Measurements from ENCODE around the gene LCE3A. TPM values are rescaled to one million over a fixed set of nuclear protein-coding genes. Genes with fewer than 3 reads are reported as not detected.
"Not testable (repeated sequence)": the region's sequence is repeated elsewhere in the genome, so short reads cannot be mapped to it uniquely, and the experiment has no call there.

The LCE3A gene
- total RNA-seq, 1 donor from 2014 or later: not detected

DNA sequence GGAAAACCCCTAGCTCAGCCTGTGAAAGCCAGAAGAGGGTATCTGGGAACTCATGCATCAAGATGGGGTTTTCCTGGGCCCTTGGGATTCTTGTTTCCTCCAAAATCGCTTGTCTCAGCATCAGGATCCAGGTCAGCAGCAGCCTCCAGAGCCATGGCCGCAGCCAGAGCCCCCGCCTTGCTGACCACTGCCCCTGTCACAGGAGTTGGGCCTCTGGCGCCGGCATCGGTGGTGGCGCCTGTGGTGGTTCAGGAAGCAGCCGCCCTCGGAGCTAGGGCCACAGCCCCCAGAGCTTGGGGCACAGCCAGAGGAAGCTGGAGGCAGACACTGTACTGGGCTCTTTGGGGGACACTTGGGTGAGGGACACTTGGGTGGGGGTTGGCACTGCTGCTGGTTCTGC is 43.4 kb downstream of the LCE3A start:
- not testable (repeated sequence) for FAIRE-seq
- peak in 1 of 2 donors; percentile 0 for DNase-seq (ENCODE audit: low spot score in 2 of 2)

DNA sequence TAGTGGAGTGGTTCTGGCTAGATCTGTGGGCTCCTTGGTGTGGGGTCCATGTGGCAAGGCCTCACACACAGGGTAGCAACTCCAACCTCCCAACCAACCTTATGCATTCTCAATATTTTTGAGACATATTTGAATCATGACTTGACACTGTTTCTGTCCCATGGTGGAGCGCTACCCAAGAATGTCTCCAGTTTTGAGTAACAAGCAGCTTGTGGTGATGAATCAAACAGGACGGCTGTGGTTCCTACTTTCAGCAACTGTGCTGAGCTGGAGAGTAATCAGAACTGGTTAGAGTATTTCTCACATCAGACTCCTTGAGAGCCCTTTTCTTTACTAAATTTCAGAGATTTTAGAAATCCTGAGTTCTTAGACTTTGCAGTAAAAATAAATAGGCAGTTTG is 45.7 kb downstream of the LCE3A start:
- DNase-seq (ENCODE audit: low spot score in 2 of 2) (no peak), FAIRE-seq (no peak)

Small RNAs within 50 kb of the gene (small RNA-seq; reads per million reads assigned to genes)
- gene LCE3A: not detected
- gene LCE3B: not detected

Other genes with a start within 250 kb of the LCE3A start
- gene CRNN, start 208.8 kb downstream of the LCE3A start, total RNA-seq: not detected
- gene LCE5A, start 112.3 kb downstream of the LCE3A start, total RNA-seq: not detected
- not detected for gene CRCT1, start 108.6 kb downstream of the LCE3A start, total RNA-seq
- gene LCE3E, start 56.3 kb downstream of the LCE3A start, total RNA-seq: not detected
- gene LCE3D, start 42.6 kb downstream of the LCE3A start, total RNA-seq: not detected
- gene LCE3C, start 22.9 kb downstream of the LCE3A start, total RNA-seq: not detected
- not detected for gene LCE3B, start 9.3 kb downstream of the LCE3A start, total RNA-seq
- gene LCE2D, start 40.3 kb upstream of the LCE3A start, total RNA-seq: not detected
- gene LCE2C, start 52.2 kb upstream of the LCE3A start, total RNA-seq: not detected
- not detected for gene LCE2B, start 63.0 kb upstream of the LCE3A start, total RNA-seq
- not detected for gene LCE2A, start 75.2 kb upstream of the LCE3A start, total RNA-seq
- gene LCE4A, start 85.1 kb upstream of the LCE3A start, total RNA-seq: not detected
- gene KPRP, start 134.9 kb upstream of the LCE3A start, total RNA-seq: not detected
- gene LCE1F, start 152.0 kb upstream of the LCE3A start, total RNA-seq: not detected
- not detected for gene LCE1E, start 163.2 kb upstream of the LCE3A start, total RNA-seq
- gene LCE1D, start 173.6 kb upstream of the LCE3A start, total RNA-seq: not detected
- gene LCE1C, start 183.5 kb upstream of the LCE3A start, total RNA-seq: not detected
- not detected for gene LCE1B, start 188.9 kb upstream of the LCE3A start, total RNA-seq
- gene LCE1A, start 204.4 kb upstream of the LCE3A start, total RNA-seq: not detected
- gene LCE6A, start 219.8 kb upstream of the LCE3A start, total RNA-seq: not detected
- not detected for gene LCE7A, start 236.9 kb upstream of the LCE3A start, total RNA-seq